ENCODE data around the gene ZSCAN5C. TPM values are rescaled to one million over a fixed set of nuclear protein-coding genes. Genes with fewer than 3 reads are reported as not detected.

Gene ZSCAN5C
- total RNA-seq, 2 donors from 2014 or later, result not detected

DNA sequence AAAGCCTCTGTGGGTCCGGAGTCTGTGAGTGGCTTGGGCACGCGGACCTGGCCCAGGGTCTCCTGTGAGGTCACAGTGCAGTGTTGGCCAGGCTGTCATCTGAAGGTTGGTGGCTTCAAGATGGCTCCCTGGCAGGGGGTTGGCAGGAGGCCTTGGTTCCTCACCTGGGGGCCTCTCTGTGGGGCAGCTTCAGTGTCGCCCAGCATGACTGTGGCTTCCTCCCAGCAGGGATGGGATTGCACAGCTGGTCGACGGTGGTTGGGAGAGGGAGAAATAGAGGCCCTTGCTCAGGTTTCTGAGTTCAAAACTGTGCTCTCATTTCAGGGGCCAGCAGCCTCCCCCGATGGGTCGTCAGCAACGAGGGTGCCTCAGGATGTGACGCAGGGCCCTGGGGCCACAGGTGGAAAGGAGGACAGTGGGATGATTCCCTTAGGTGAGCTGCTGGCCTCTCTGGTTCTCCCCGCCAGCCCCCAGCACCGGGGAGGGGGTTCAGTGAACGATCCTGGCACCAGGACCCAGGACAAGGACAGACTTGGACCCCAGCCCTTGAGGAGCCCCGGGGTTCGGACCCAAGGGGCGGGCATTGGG lies 43.8 kb upstream of the ZSCAN5C start:
- no peaks in the 10 kb centered on the region for H3K4me1 ChIP-seq (ENCODE audit: control insufficient read depth in 1 of 2, low read depth in 2 of 2)
- H3K27me3 ChIP-seq (replicated peaks; ENCODE audit: insufficient read depth), result no peaks in the 10 kb centered on the region
- TF ChIP-seq, protein P1, sequence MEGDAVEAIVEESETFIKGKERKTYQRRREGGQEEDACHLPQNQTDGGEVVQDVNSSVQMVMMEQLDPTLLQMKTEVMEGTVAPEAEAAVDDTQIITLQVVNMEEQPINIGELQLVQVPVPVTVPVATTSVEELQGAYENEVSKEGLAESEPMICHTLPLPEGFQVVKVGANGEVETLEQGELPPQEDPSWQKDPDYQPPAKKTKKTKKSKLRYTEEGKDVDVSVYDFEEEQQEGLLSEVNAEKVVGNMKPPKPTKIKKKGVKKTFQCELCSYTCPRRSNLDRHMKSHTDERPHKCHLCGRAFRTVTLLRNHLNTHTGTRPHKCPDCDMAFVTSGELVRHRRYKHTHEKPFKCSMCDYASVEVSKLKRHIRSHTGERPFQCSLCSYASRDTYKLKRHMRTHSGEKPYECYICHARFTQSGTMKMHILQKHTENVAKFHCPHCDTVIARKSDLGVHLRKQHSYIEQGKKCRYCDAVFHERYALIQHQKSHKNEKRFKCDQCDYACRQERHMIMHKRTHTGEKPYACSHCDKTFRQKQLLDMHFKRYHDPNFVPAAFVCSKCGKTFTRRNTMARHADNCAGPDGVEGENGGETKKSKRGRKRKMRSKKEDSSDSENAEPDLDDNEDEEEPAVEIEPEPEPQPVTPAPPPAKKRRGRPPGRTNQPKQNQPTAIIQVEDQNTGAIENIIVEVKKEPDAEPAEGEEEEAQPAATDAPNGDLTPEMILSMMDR (IDR thresholded peaks at IDR 0.05), result no peak
- H3K27ac ChIP-seq, result no peak overlapping the region
- ATAC-seq (ENCODE audit: insufficient number of reproducible peaks, low FRiP score, low read depth) (no peak), DNase-seq (ENCODE audit: low spot score) (no peak)
- H3K9me3 ChIP-seq, result no peaks in the 10 kb centered on the region
- peaks cover 23% of the 10 kb centered on the region for H3K36me3 ChIP-seq
- H3K4me3 ChIP-seq, result no peak overlapping the region

DNA sequence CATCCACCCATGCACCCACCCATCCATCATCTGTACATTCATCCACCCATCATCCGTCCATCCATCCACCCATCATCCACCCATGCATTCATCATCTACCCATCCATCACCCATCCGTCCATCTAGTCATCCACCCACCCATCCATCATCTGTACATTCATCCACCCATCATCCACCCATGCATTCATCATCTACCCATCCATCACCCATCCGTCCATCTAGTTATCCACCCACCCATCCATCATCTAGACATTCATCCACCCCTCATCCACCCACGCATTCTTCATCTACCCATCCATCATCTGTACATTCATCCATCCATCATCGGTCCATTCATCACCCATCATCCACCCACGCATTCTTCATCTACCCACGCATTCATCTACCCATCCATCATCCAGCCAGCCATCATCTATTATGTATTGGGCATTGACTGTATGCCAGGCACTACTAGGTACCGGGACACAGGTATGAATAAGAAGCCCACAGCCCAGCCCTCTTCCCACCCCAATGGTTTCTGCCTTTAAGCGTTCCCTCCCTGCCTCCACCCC lies 43.0 kb upstream of the ZSCAN5C start:
- Histone ChIP-seq H3K4me3 (no peak overlapping the region), H3K27me3 (replicated peaks; ENCODE audit: insufficient read depth) (no peaks in the 10 kb centered on the region), H3K36me3 (peaks cover 23% of the 10 kb centered on the region), H3K9me3 (no peaks in the 10 kb centered on the region), H3K27ac (no peak overlapping the region), H3K4me1 (ENCODE audit: control insufficient read depth in 1 of 2, low read depth in 2 of 2) (no peaks in the 10 kb centered on the region)
- TF ChIP-seq, protein P1 (IDR thresholded peaks at IDR 0.05), result no peak
- ATAC-seq (ENCODE audit: insufficient number of reproducible peaks, low FRiP score, low read depth) (no peak), DNase-seq (ENCODE audit: low spot score) (no peak)

DNA sequence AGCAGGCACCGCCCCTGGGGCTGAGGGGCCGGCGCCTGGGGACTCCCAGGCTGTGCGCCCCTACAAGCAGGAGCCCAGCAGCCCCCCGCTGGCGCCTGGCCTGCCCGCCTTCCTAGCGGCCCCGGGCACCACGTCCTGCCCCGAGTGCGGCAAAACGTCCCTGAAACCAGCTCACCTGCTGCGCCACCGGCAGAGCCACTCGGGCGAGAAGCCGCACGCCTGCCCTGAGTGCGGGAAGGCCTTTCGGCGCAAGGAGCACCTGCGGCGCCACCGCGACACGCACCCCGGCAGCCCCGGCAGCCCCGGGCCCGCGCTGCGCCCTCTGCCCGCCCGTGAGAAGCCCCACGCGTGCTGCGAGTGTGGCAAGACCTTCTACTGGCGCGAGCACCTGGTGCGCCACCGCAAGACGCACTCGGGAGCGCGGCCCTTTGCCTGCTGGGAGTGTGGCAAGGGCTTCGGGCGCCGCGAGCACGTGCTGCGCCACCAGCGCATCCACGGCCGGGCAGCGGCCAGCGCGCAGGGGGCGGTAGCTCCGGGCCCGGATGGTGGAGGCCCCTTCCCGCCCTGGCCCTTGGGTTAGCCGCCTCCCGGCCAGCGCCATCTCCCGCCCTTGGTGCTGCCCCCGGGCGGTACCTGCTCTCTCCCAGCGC lies 42.3 kb upstream of the ZSCAN5C start:
- ATAC-seq (ENCODE audit: insufficient number of reproducible peaks, low FRiP score, low read depth), result no peak
- H3K4me1 ChIP-seq (ENCODE audit: control insufficient read depth in 1 of 2, low read depth in 2 of 2), result no peaks in the 10 kb centered on the region
- TF ChIP-seq, protein P1 (IDR thresholded peaks at IDR 0.05), result no peak
- no peak overlapping the region for H3K27ac ChIP-seq
- no peaks in the 10 kb centered on the region for H3K9me3 ChIP-seq
- H3K4me3 ChIP-seq, result no peak overlapping the region
- DNase-seq (ENCODE audit: low spot score), result no peak
- H3K36me3 ChIP-seq, result peaks cover 23% of the 10 kb centered on the region
- no peaks in the 10 kb centered on the region for H3K27me3 ChIP-seq (replicated peaks; ENCODE audit: insufficient read depth)

DNA sequence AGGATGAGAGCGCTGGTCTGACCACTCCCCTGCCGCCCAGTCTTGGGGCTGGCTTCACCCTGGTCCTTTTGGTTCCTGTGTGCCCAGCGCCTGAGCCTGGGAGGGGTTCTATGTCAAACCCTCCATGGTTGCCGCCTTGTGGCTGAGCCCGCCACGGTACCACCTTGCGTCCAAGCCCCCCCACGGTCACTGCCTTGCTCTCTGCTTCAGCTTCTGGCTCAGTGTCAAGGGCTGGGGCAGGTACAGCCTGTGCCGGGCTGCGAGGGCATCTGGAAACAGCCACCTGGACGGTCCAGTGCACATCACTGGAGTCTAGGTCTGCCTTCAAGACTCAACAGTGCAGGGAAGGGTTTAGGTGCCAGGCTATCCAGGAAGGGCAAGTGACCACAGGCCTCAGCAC lies 40.5 kb upstream of the ZSCAN5C start:
- H3K9me3 ChIP-seq, result no peaks in the 10 kb centered on the region
- H3K27me3 ChIP-seq (replicated peaks; ENCODE audit: insufficient read depth), result no peaks in the 10 kb centered on the region
- H3K36me3 ChIP-seq, result peaks cover 20% of the 10 kb centered on the region
- no peak for ATAC-seq (ENCODE audit: insufficient number of reproducible peaks, low FRiP score, low read depth)
- TF ChIP-seq, protein P1 (IDR thresholded peaks at IDR 0.05), result no peak
- H3K4me3 ChIP-seq, result no peak overlapping the region
- H3K27ac ChIP-seq, result no peak overlapping the region
- no peaks in the 10 kb centered on the region for H3K4me1 ChIP-seq (ENCODE audit: control insufficient read depth in 1 of 2, low read depth in 2 of 2)
- no peak for DNase-seq (ENCODE audit: low spot score)

DNA sequence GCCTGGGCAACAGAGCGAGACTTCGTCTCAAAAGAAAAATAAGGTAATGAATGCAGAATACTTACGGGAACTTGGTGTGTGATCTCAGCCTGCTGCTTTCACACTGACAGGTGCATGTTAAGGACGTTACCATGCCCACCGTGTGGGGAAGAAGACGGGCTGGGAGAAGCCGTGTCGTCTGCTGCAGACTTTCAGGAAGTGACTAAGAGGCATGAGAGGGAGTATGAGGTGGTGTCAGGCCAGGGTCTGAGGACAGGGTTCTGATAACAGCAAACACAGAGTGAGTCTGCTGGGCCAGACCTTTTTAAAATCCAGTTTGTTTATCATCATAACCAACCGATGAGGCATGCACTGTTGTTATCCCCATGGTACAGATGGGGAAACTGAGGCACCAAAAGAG lies 39.8 kb upstream of the ZSCAN5C start:
- Histone ChIP-seq H3K27ac (no peak overlapping the region), H3K4me3 (no peak overlapping the region)
- TF ChIP-seq, protein P1 (IDR thresholded peaks at IDR 0.05), result no peak

More for the DNA sequence above, 39.8 kb upstream of the ZSCAN5C start:
- Histone ChIP-seq H3K36me3 (peaks cover 19% of the 10 kb centered on the region), H3K9me3 (no peaks in the 10 kb centered on the region), H3K4me1 (ENCODE audit: control insufficient read depth in 1 of 2, low read depth in 2 of 2) (no peaks in the 10 kb centered on the region), H3K27me3 (replicated peaks; ENCODE audit: insufficient read depth) (no peaks in the 10 kb centered on the region)
- DNase-seq (ENCODE audit: low spot score) (no peak), ATAC-seq (ENCODE audit: insufficient number of reproducible peaks, low FRiP score, low read depth) (no peak)
